Non-pigmented ciliary epithelial cell (primary cell): ENCODE data around the gene ALG1.
"Not testable (repeated sequence)": the region's sequence is repeated elsewhere in the genome, so short reads cannot be mapped to it uniquely, and the experiment has no call there.

Experiments used
- DNase-seq: peaks from one replicate; pipeline ENCODE4 v3.0.0-alpha.2; 2010; ENCODE audit warnings: low read depth

ALG1 gene

GRCh38 chr16:5044581-5044980 is 27.1 kb upstream of the ALG1 start:
- DNase-seq: not testable (repeated sequence)

GRCh38 chr16:5045499-5046115 is 26.0 kb upstream of the ALG1 start:
- no peak for DNase-seq

DNA sequence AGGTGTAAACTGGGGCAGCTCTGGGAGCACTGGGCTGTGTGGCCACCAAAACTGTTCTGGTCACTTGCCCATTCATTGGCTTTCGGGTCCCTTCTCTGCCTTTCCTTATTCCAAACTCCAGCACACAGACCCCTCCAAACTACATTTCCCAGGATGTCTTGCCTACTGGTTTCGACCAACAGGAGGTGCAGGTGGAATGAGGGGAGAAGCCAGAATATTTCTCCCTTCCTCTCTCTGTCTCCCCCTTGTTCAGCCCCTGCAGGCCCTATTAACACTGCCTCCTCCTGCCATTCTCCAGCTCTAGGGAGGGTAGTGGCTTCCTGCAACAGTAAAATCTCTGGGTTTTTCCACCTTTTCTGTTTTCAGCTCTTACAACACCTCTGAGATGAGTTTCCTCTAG is 24.7 kb upstream of the ALG1 start:
- DNase-seq: no peak

DNA sequence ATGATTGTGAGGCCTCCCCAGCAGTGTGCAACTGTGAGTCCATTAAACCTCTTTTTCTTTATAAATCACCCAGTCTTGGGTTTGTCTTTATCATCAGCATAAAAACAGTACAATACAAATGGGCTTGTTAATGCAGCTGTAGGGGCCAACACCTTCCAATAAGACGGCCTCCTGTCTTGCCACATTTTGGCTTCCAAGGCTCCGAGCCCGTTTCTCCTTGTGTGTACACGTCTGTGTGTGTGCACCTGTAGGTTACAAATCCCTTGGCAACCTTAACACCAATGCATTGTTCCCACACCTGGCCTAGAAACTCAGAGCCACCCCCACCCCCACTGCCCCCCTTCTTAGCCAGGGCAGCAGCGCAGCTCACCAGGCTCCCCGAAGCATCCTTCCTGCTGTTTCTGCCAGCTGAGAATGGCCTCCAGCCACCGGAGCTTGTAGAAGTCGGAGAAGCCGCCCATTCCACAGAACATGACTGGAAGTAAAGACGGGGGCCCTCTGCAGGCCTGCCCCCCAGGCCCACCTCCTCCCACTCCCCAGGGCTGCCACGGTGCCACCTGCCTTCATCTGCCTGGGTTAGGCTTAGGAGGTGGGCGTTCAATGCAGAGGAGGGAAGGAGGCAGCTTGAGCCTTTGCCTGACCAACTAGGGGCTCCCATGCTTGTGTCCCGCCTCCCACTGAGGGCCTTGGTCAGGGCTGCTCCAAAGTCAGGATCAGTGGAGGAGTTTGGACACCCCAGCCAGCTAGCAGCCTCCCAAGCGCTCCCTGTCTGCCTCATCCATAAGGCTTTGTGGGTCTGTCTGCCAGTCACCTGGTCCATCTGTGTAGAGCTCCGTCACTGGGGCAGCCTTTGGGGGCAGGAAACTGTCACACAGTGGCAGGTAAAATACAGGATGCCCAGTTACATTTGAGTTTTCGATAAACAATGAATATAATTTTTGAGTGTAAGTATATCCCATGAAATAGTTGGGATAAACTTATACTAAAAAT is 16.5 kb upstream of the ALG1 start:
- no peak for DNase-seq

DNA sequence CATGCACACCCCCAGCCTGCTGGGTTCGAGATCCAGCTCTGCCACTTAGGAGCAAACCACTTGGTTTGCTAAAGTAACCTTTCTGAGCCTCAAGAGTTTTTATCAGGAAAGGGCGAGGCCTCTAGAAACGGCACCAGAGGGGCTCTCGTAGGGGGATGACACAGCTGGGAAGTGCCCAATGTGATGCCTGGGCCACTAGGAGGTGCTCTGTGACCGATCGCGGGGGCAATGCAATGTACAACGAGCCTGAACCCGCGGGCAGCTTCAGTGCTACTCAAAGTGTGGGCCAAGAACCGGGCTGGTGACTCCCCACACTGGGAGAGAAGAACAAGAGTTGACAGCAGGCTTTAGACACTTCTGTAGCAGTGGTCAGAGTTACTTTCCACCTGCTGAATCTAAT is 15.3 kb upstream of the ALG1 start:
- no peak for DNase-seq

DNA sequence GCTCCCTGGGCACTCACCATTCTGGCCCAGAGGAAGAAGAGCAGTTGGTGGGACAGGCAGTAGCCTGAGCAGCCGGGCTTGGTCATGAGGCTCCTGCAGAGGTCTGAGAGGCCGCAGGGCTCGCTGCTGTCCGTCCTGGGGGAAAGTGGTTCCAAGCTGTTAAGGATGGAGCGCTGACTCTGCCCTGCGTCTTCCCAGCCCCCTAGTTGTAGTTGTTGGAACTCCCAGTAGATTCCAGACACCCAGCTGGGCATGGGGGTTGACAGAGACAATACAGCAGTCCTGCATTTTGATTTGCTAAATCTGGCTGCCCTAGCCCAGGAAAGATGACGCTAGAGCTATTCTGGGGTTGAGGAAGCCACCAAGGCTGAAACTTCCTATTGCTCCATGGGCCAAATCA is 13.2 kb upstream of the ALG1 start:
- DNase-seq: no peak

- no peak for DNase-seq
These were observed 12.1 kb upstream of the ALG1 start for GRCh38 chr16:5059386-5060072.

DNA sequence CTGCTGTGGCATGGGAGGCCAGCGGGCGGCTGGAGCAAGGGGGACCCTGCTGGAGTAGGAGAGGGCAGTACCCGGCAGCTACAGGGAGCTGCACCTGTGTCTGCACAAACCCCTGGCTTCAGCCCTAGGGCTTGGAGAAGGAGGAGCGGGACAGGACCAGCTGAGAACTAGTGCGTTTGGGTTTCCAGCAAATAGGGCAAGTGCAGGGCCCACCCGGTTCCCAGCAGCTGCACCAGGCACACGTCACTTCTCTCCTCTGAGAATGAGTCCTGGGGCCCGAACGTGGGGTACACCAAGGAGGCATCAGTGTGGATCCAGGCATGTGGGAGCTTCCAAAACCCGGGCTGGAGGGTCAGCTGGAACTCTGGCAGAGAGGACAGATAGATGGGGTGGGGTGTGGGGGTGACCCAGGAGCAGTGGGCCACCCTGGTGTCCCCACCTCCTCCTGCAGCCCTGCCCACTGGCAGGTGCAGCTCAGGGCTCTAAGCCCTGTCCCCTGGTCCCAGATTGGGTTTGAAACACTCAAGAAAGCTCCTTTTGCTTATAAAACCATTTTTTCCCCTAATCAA is 11.5 kb upstream of the ALG1 start:
- no peak for DNase-seq

DNA sequence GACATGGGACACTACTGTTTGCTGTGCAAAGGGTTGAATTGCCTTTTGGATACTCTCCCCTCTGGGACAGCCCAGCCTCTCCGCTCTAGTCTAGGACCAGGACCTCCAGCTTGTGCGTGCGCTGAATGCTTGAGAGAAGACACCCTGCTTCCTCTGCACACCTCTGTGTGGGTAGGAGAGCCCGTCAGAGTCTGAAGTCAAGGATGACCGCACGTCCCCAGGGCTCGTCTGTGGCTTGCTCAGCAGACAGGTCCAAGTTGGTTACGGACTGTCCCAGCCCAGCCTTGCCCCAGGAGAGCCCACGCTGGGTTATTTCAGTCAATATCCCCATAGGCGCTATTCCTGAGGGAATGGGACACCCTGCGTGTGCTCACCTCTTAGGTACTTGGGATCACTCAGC is 9.6 kb upstream of the ALG1 start:
- DNase-seq: no peak

GRCh38 chr16:5062790-5063765 is 8.6 kb upstream of the ALG1 start:
- DNase-seq: no peak

GRCh38 chr16:5064915-5065314 is 6.7 kb upstream of the ALG1 start:
- no peak for DNase-seq

DNA sequence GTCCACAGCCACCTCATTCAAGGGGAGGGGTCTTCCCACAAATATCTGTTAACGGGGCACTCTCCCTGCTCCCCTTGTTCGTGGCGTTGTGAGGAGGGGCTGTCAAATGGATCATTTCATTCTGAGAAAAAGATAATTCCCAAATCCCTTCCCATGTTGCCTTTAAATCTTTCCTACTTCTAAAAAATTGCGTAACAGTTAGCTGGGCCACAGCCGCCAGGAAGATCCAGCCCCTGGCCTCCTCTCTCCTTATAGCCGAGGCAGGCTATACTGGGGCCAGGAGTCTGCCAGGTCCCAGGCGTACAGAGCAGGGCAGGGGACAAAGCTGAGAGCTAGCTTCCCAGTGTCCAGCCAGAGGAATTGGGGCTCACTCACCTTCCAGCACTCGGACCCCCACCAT is 6.3 kb upstream of the ALG1 start:
- DNase-seq: no peak

DNA sequence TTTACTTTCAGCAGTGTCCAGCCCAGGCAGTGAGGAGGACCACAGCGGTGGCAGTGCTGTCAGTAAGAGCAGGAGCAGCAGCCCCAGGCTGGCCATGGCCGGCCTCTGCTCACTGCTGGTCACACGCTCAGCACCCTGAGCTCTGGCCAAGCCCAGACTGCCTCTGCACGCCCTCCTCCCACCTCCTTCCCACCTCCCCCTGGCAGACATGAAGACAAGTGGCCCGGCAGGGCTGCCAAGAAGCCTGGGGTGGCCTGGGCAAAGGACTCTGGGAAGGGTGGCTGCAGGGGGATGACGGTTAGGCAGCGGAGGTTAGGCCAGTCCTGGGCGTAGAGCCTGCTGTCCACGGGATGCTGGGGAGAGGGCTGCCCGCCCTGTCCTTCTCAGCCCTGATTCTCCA is 5.8 kb upstream of the ALG1 start, which contains the start of gene C16orf89:
C16orf89 (minus strand) TSS at position 144 of the 400 bp plus-strand sequence; CDS start at position 96, 48 bp downstream.
- no peak for DNase-seq

- DNase-seq: no peak
These were observed 5.1 kb upstream of the ALG1 start for GRCh38 chr16:5066511-5066910.

- DNase-seq: no peak
These were observed 2.6 kb upstream of the ALG1 start for GRCh38 chr16:5069048-5069447.

DNA sequence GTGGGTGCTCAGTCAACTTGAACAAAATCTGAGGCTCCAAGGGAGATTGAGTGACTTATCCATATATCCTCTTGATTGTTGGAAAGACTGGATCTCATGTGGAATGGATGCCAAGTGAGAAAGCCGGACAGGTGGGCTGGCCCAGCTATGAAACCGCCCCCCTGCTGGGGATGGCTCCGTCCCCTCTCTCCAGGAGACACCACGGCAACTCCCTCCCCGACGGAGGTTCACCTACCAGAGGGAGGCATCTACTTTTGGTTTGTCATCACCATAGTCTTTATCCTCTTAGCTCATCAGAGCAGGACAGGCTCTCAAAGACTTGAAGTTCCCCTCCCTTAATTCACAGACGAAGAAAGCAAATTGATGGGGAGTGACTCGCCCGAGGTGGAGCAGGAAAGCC is 1.8 kb upstream of the ALG1 start:
- DNase-seq: no peak

DNA sequence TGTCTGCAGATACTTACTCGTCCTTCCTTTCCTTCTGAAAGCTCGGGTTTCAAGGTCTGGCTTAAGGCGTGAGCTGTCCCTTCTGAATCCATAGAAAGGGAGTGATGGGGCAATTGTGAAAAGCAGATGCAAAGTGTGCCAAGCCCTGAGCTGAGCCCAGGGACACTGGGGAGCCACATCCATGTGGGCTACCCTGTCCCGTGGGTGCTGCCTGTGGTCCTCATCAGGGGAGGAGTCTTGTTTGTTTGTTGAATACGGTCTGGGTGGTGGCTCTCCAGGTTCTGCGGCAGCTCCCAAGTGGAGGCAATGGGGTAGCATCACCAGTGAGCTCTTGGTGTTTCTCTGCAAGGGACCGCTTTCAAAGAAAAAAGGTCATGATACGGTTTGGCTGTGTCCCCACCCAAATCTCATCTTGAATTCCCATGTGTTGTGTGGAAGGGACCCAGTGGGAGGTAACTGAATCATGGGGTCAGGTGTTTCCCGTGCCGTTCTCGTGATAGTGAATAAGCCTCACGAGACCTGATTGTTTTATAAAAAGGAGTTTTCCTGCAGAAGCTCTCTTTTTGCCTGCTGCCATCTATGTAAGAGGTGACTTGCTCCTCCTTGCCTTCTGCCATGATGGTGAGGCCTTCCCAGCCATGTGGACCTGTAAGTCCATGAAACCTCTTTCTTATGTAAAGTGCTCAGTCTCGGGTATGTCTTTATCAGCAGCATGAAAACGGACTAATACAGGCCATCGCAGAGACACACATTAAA is 1.0 kb upstream of the ALG1 start:
- no peak for DNase-seq

GRCh38 chr16:5071341-5071680 is 332 bp upstream of the ALG1 start:
- no peak for DNase-seq

DNA sequence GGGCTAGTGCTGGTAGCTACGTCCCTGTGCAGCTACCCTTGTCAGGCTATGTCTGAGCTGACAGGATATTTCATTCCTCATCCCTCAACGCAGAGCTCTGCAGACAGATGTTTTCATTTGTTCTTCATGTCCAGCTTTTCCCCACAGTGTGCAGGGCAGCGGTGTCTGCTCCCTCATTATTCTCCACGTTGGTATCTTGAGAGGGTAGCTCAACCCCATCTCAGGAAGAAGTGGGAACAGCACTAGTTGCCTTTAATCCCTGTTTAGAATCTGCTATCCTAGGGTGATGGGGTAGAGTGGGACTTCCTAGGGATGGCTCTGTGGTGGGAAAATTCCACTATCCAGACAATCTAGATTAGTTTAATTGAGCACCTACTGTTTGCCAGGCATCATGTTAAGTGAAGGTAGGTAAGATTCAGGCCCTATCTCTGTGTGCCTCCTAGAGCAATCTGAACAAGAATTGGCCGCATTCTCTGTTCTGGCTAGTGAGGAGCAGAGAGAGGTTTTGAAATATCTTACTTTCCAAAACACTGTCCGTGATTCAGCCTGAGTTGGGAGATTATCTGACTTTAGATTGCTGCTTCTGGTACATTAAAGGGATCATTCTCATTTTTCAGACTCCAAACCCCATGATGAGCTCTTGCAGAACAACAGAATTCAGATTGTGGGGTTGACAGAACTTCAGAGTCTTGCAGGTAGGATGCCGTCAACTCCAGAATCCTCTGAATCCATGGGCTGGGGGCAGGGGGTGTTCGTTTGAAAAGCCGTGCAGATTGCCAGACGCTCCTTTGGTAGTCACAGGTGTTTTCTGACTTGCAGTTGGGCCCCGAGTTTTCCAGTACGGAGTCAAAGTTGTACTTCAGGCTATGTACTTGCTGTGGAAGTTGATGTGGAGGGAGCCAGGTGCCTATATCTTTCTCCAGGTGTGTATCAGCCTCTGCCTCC is 963 bp downstream of the ALG1 start:
- no peak for DNase-seq

GRCh38 chr16:5073279-5073629 is 1.6 kb downstream of the ALG1 start:
- no peak for DNase-seq
